Bronchial epithelial cell (primary cell): Measurements from ENCODE around the gene YAP1. TPM values are rescaled to one million over a fixed set of nuclear protein-coding genes. Genes with fewer than 3 reads are reported as not detected.
"Not testable (repeated sequence)": the region's sequence is repeated elsewhere in the genome, so short reads cannot be mapped to it uniquely, and the experiment has no call there.

Experiments
- DNase-seq: peaks from one replicate; pipeline ENCODE4 v3.0.0-alpha.2; 2010; ENCODE audit warnings: low read depth
- FAIRE-seq: peaks from 2 replicates; lab custom pipeline; 2011; peaks lifted over from hg19 to GRCh38; lab: Jason Lieb, UNC
- H3K27me3 ChIP-seq: 2 replicates; pipeline ENCODE4 v1.5.1; 2011; ENCODE audit warnings: low read length; ENCODE audit not compliant: control insufficient read depth, insufficient read depth
- H3K36me3 ChIP-seq: 2 replicates; pipeline ENCODE4 v1.5.1; 2011; ENCODE audit warnings: low read length; ENCODE audit not compliant: control insufficient read depth, insufficient read depth
- H3K4me3 ChIP-seq: 2 replicates; pipeline ENCODE4 v1.5.1; 2011; ENCODE audit warnings: mild to moderate bottlenecking, low read depth, low read length, control low read depth
- total RNA-seq: library from RNA; depleted of rRNA; stranded (reverse); fragments of >200 nt; gene quantifications from 2 replicates; pipeline ENCODE4 v1.2.1, GENCODE V29; 2014
- TF ChIP-seq, protein P1 (sequence below): IDR thresholded peaks from 2 replicates; pipeline ENCODE4 v1.5.1; 2011; ENCODE audit warnings: mild to moderate bottlenecking, moderate library complexity, low read length, control low read depth, inconsistent platforms; ENCODE audit not compliant: insufficient read depth, severe bottlenecking

Gene YAP1
- total RNA-seq, 1 donor from 2014 or later: 151 TPM

DNA sequence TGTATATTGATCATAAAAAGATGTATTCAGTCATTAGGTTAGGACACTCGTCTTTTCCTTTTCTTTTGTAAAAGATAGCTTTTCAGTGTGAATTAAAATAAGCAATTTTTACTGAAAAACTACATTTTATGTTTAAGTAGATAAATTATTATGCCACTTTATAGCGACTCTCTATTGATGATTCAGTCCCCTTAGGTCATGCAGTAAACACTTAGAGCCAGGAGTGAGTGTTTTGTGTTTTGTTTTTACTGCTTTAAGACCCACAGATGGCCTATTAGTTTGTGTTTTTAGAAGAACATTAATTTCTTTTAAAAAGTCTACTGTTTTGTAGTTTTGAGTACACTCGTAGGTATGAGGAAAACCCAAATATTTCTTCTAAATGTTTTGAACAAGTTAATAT lies 86.6 kb downstream of the YAP1 start:
- Histone ChIP-seq H3K36me3 (peaks cover 1% of the 10 kb centered on the region), H3K27me3 (no peaks in the 10 kb centered on the region), H3K4me3 (no peak overlapping the region)
- TF ChIP-seq, protein P1, sequence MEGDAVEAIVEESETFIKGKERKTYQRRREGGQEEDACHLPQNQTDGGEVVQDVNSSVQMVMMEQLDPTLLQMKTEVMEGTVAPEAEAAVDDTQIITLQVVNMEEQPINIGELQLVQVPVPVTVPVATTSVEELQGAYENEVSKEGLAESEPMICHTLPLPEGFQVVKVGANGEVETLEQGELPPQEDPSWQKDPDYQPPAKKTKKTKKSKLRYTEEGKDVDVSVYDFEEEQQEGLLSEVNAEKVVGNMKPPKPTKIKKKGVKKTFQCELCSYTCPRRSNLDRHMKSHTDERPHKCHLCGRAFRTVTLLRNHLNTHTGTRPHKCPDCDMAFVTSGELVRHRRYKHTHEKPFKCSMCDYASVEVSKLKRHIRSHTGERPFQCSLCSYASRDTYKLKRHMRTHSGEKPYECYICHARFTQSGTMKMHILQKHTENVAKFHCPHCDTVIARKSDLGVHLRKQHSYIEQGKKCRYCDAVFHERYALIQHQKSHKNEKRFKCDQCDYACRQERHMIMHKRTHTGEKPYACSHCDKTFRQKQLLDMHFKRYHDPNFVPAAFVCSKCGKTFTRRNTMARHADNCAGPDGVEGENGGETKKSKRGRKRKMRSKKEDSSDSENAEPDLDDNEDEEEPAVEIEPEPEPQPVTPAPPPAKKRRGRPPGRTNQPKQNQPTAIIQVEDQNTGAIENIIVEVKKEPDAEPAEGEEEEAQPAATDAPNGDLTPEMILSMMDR: no peak
- FAIRE-seq (no peak), DNase-seq (no peak)

DNA sequence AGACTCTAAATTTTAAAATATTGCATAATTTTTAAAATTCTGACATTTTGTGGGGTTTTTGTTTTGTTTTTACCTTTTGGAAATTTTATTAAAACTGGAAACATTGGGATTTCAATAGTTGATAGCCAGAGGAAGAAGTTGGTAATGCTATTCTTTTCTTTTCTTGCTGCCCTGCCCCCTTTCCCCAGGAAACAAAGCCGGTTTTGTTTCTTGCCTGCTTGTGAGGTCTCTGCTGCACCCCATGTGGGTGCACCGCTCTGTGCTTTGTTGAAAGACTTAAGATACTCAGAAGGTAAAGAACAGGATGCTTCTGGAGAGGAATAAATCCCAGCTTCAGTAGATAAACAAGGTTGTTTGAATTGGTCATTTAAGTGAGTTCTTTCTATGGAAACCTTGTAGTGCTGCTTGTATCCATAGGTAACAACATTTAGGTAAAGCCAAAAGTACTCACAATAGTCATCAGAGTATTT lies 87.5 kb downstream of the YAP1 start:
- TF ChIP-seq, protein P1: no peak
- no peaks in the 10 kb centered on the region for H3K27me3 ChIP-seq
- peaks cover under 1% of the 10 kb centered on the region for H3K36me3 ChIP-seq
- FAIRE-seq: no peak
- H3K4me3 ChIP-seq: no peak overlapping the region
- no peak for DNase-seq

DNA sequence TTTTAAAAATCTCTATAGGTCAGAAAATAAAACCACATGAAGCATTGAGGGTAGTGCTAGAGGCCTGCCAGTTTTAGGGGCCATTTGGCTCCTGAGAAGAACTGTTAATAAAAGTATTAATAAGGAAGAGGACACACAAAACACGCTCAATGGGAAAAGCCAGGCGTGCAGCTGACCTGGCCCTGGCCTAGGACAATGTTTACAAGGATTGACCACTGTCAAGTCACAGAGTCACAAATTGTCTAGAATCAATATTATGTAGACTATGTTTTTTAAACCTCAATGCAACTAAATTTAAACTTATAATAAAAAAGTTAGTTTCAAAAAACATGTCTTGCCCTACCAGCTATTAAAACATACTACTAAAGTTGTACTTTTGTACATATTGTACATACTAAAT lies 89.4 kb downstream of the YAP1 start:
- Histone ChIP-seq H3K4me3 (no peak overlapping the region), H3K36me3 (no peaks in the 10 kb centered on the region), H3K27me3 (no peaks in the 10 kb centered on the region)
- FAIRE-seq: no peak
- no peak for DNase-seq
- TF ChIP-seq, protein P1: no peak

DNA sequence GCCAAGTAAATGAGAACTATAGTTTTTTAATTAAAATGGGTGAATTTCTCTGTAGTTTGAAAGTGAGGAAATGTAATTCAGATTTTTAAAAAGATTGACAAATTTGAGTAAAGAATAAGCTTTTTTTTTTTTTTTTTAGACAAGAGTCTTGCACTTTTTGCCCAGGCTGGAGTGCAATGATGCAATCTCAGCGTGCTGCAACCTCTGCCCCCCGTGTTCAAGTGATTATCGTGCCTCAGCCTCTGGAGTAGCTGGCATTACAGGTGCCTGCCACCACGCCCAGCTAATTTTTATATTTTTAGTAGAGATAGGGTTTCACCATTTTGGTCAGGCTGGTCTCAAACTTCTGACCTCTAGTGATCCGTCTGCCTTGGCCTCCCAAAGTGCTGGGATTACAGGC lies 90.1 kb downstream of the YAP1 start:
- H3K27me3 ChIP-seq, DNase-seq, FAIRE-seq, H3K36me3 ChIP-seq, H3K4me3 ChIP-seq: not testable (repeated sequence)

DNA sequence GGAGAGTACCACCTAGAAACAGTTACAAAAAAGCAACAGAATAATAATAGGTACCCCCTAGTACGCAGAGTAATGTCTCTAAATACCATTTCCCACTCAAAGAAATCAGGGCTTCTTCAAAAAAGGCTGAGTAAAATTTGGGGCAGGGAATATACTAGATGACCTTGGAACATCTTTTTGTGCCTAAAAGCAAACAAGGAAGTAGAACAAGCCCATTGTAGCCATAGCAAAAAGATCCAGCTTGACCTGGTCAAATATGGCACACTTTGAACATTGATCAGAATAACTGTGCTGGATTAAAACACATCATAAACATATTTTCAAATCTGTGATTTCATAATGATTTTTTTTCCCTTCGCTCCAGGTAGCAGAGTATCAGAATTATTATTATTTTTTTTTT lies 91.5 kb downstream of the YAP1 start:
- FAIRE-seq: no peak
- Histone ChIP-seq H3K36me3 (peaks cover 1% of the 10 kb centered on the region), H3K27me3 (no peaks in the 10 kb centered on the region)

DNA sequence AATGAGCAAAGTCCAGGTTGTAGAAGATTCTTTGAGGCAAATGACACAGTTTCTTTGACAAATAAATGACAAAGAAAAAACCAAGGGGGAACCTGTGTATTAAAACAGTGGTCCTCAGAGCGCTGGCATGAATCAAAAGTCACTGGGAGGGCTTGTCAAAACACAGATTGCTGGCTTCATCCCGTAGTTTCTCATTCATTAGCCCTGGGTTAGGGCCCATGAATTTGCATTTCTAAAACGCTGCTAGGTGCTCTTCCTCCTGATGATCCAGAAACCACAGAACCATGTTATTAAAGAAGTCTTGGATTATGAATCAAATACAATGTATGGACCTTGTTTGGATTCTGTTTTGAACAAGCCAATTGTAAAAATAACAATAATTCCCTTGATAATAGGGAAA lies 92.7 kb downstream of the YAP1 start:
- TF ChIP-seq, protein P1: no peak
- peaks cover 1% of the 10 kb centered on the region for H3K36me3 ChIP-seq
- FAIRE-seq: no peak
- H3K27me3 ChIP-seq: no peaks in the 10 kb centered on the region
- DNase-seq: no peak
- H3K4me3 ChIP-seq: no peak overlapping the region

More for the DNA sequence above, 91.5 kb downstream of the YAP1 start:
- no peak overlapping the region for H3K4me3 ChIP-seq
- DNase-seq: no peak
- TF ChIP-seq, protein P1: no peak
